Activated CD8-positive, alpha-beta T cell treated with anti-CD3 and anti-CD28 coated beads for 36 hours (primary cell): ENCODE results near the gene DCT. TPM values are rescaled to one million over a fixed set of nuclear protein-coding genes. Genes with fewer than 3 reads are reported as not detected.

Experiments
- ATAC-seq: fragments of 200-7000 bp; cut with Tn5 transposase; one replicate; pipeline ENCODE4 v1.10.0; 2021; ENCODE audit warnings: mild to moderate bottlenecking, moderate library complexity
- CTCF ChIA-PET: fragments of 350-600 bp; sonication (Branson Sonifier 250); formaldehyde crosslinking; loops from one replicate; lab custom pipeline; 2021; ENCODE audit warnings: antibody characterized with exemption; lab: Charles Lee
- POLR2A ChIA-PET: fragments of 350-600 bp; sonication (Branson Sonifier 250); formaldehyde crosslinking; loops from one replicate; lab custom pipeline; 2021; ENCODE audit warnings: antibody characterized with exemption; lab: Charles Lee
- DNase-seq: peaks from one replicate; pipeline ENCODE4 v3.0.0-alpha.2; 2020
- H3K27ac Mint-ChIP-seq: one replicate; pipeline ENCODE4 v1.8.0; 2021; ENCODE audit warnings: mild to moderate bottlenecking, mixed read lengths
- H3K27me3 Mint-ChIP-seq: one replicate; pipeline ENCODE4 v1.8.0; 2021; ENCODE audit warnings: mixed read lengths
- H3K36me3 Mint-ChIP-seq: one replicate; pipeline ENCODE4 v1.8.0; 2021; ENCODE audit warnings: low read depth, mixed read lengths
- H3K4me1 Mint-ChIP-seq: one replicate; pipeline ENCODE4 v1.8.0; 2021; ENCODE audit warnings: low read depth, mixed read lengths
- H3K4me3 Mint-ChIP-seq: one replicate; pipeline ENCODE4 v1.8.0; 2021; ENCODE audit warnings: mild to moderate bottlenecking, moderate library complexity, mixed read lengths
- H3K9me3 Mint-ChIP-seq: one replicate; pipeline ENCODE4 v1.8.0; 2021; ENCODE audit warnings: mixed read lengths
- CTCF ChIP-seq: fragments of 200-600 bp; IDR thresholded peaks from one replicate; pipeline ENCODE4 v1.8.0; 2022; ENCODE audit warnings: antibody characterized with exemption, mild to moderate bottlenecking
- intact Hi-C: fragments of 100-400 bp; cut with micrococcal nuclease; formaldehyde crosslinking; loops from one replicate; pipeline ENCODE4 v1.10.0; 2022
- total RNA-seq, 2 experiments: library from RNA; stranded (reverse); gene quantifications; one replicate each; pipeline ENCODE4 v1.2.3, GENCODE V29; 2021

The DCT gene
- total RNA-seq, 2 experiments from 2014 or later: 0.07 TPM; not detected in 1

GRCh38 chr13:94481941-94482340 lies 2.5 kb upstream of the DCT start:
- Mint-ChIP-seq H3K4me1 (peaks cover 7% of the 10 kb centered on the region), H3K27me3 (peaks cover 3% of the 10 kb centered on the region), H3K36me3 (no peaks in the 10 kb centered on the region), H3K9me3 (no peaks in the 10 kb centered on the region), H3K4me3 (no peak overlapping the region), H3K27ac (no peak overlapping the region)
- ChIA-PET CTCF (no interaction called here), POLR2A (no interaction called here)
- DNase-seq (no peak), ATAC-seq (no peak)
- TF ChIP-seq CTCF: no peak
- intact Hi-C loops: no loop called here

GRCh38 chr13:94480672-94481145 lies 1.2 kb upstream of the DCT start:
- Mint-ChIP-seq H3K36me3 (no peaks in the 10 kb centered on the region), H3K9me3 (no peaks in the 10 kb centered on the region), H3K4me3 (no peak overlapping the region), H3K27ac (peak overlapping the region; percentile 47), H3K4me1 (peaks cover 7% of the 10 kb centered on the region), H3K27me3 (peaks cover 3% of the 10 kb centered on the region)
- CTCF ChIA-PET: interaction anchor here (1.5 kb wide), 1 partner anchor 45 kb away, joined by 5 read pairs; no protein-coding TSS in a partner anchor
- intact Hi-C loops: no loop called here
- DNase-seq (peak; percentile 8), ATAC-seq (peak; percentile 83)
- TF ChIP-seq CTCF: no peak
- POLR2A ChIA-PET: interaction anchor here (0.6 kb wide), 1 partner anchor 373 kb away, joined by 3 read pairs; no protein-coding TSS in a partner anchor

- no peak for ATAC-seq
- Mint-ChIP-seq H3K36me3 (no peaks in the 10 kb centered on the region), H3K4me1 (peaks cover 7% of the 10 kb centered on the region), H3K27ac (no peak overlapping the region), H3K27me3 (peaks cover 1% of the 10 kb centered on the region), H3K9me3 (no peaks in the 10 kb centered on the region), H3K4me3 (no peak overlapping the region)
- POLR2A ChIA-PET: no interaction called here
- CTCF ChIA-PET: interaction anchor here (1.2 kb wide), 1 partner anchor 139 kb away, joined by 3 read pairs; no protein-coding TSS in a partner anchor
- no peak for DNase-seq
- no peak for TF ChIP-seq CTCF
- intact Hi-C loops: no loop called here
Measured at GRCh38 chr13:94478913-94479312, 569 bp downstream of the DCT start.

GRCh38 chr13:94470126-94470525 lies 9.4 kb downstream of the DCT start:
- ChIA-PET CTCF (no interaction called here), POLR2A (no interaction called here)
- H3K27ac Mint-ChIP-seq: no peak overlapping the region
- H3K4me3 Mint-ChIP-seq: no peak overlapping the region
- no peaks in the 10 kb centered on the region for H3K9me3 Mint-ChIP-seq
- H3K27me3 Mint-ChIP-seq: no peaks in the 10 kb centered on the region
- peaks cover under 1% of the 10 kb centered on the region for H3K4me1 Mint-ChIP-seq
- intact Hi-C loops: no loop called here
- DNase-seq (no peak), ATAC-seq (no peak)
- H3K36me3 Mint-ChIP-seq: no peaks in the 10 kb centered on the region
- no peak for TF ChIP-seq CTCF

- Mint-ChIP-seq H3K27ac (no peak overlapping the region), H3K4me1 (peaks cover 3% of the 10 kb centered on the region), H3K9me3 (no peaks in the 10 kb centered on the region), H3K4me3 (no peak overlapping the region), H3K27me3 (no peaks in the 10 kb centered on the region), H3K36me3 (no peaks in the 10 kb centered on the region)
- DNase-seq (peak; percentile 58), ATAC-seq (peak; percentile 84)
- POLR2A ChIA-PET: no interaction called here
- intact Hi-C loops: no loop called here
- no peak for TF ChIP-seq CTCF
- CTCF ChIA-PET: no interaction called here
Measured at GRCh38 chr13:94464771-94465170, 14.7 kb downstream of the DCT start.
